ENCODE measurements around the gene FBRS. TPM values are rescaled to one million over a fixed set of nuclear protein-coding genes. Genes with fewer than 3 reads are reported as not detected.

FBRS gene
- total and polyA plus RNA-seq, 2 of the 13 experiments (the other 11 are each of a cell fraction or from before 2014, with no cell fraction given) = 13.7 to 16.2 TPM

DNA sequence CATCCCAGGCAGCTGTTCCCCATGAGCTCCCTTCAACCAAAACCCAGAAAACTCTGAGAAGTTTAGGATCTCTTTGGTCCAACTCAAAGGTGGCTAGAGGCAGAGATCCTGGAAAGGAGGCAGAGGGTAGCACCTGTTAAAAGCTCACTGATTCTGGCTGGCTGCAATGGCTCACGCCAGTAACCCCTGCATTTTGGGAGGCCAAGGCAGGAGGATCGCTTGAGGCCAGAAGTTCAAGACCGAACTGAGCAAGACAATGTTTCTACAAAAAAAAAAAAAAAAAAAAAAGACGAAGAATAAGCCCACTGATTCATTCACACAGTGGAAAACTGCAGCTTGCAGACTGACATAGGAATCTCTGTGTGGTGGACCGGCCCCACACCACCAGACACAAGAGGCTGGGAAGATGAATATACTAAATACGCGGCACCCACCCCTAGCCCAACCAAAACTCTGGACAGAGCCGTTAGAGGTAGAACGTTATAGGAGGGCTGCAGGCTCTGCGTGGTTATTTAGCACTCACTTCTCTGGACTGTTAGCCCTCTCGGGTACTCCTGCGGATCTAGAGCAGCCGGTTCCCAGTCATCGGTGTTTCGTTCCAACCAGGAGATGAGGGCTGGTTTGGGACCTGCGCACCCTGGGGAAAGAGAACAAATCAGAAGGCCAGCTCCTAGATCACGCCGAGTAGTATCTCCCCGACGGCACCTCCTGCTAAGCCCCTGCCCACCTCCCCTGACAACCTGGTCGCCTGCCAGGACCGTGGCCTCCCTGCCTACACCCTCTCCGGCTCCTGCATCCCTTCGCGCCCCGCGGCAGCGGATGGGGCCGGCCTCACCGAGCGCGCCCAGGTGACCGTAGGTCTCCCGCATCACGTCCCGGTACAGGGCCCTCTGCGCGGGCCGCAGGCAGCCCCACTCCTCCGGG is 49.0 kb upstream of the FBRS start (continued):
- no peak for TF ChIP-seq ZNF687 (CRISPR knock-in tag; IDR thresholded peaks at IDR 0.05)
- TF ChIP-seq ZNF557 (CRISPR knock-in tag; IDR thresholded peaks at IDR 0.05) = no peak
- no peak for TF ChIP-seq E2F2 (CRISPR knock-in tag; IDR thresholded peaks at IDR 0.05; ENCODE audit: borderline replicate concordance)
- no peak for TF ChIP-seq NFRKB (IDR thresholded peaks at IDR 0.05)
- TF ChIP-seq, protein P1, sequence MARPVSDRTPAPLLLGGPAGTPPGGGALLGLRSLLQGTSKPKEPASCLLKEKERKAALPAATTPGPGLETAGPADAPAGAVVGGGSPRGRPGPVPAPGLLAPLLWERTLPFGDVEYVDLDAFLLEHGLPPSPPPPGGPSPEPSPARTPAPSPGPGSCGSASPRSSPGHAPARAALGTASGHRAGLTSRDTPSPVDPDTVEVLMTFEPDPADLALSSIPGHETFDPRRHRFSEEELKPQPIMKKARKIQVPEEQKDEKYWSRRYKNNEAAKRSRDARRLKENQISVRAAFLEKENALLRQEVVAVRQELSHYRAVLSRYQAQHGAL (CRISPR knock-in tag; IDR thresholded peaks at IDR 0.05; ENCODE audit: not compliant biosample characterization) = no peak
- peak; percentile 39 for TF ChIP-seq PHF5A (CRISPR knock-in tag; IDR thresholded peaks at IDR 0.05; ENCODE audit: low read depth, unreplicated experiment)
- no peak for TF ChIP-seq ZNF775 (CRISPR knock-in tag; IDR thresholded peaks at IDR 0.05; ENCODE audit: borderline replicate concordance)
- no peak for TF ChIP-seq ZNF83 (CRISPR knock-in tag; IDR thresholded peaks at IDR 0.05; ENCODE audit: borderline replicate concordance)
- TF ChIP-seq, protein P2, sequence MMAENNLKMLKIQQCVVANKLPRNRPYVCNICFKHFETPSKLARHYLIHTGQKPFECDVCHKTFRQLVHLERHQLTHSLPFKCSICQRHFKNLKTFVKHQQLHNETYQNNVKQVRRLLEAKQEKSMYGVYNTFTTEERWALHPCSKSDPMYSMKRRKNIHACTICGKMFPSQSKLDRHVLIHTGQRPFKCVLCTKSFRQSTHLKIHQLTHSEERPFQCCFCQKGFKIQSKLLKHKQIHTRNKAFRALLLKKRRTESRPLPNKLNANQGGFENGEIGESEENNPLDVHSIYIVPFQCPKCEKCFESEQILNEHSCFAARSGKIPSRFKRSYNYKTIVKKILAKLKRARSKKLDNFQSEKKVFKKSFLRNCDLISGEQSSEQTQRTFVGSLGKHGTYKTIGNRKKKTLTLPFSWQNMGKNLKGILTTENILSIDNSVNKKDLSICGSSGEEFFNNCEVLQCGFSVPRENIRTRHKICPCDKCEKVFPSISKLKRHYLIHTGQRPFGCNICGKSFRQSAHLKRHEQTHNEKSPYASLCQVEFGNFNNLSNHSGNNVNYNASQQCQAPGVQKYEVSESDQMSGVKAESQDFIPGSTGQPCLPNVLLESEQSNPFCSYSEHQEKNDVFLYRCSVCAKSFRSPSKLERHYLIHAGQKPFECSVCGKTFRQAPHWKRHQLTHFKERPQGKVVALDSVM (CRISPR knock-in tag; IDR thresholded peaks at IDR 0.05) = peak; percentile 87
- no peak for TF ChIP-seq YY1 (IDR thresholded peaks at IDR 0.05; ENCODE audit: insufficient read depth, insufficient replicate concordance, low read depth, low read length)
- TF ChIP-seq NFE2L2 (IDR thresholded peaks at IDR 0.05; ENCODE audit: low read length) = no peak
- TF ChIP-seq BRF2 (CRISPR knock-in tag; IDR thresholded peaks at IDR 0.05) = no peak
- TF ChIP-seq THAP9 (CRISPR knock-in tag; IDR thresholded peaks at IDR 0.05; ENCODE audit: borderline replicate concordance) = no peak
- TF ChIP-seq ELF3 (CRISPR knock-in tag; IDR thresholded peaks at IDR 0.05) = no peak
- TF ChIP-seq ZNF614 (CRISPR knock-in tag; IDR thresholded peaks at IDR 0.05; ENCODE audit: borderline replicate concordance) = no peak
